ENCODE data around the gene TBXAS1.

GRCh38 chr7:139896831-139897230, 67.8 kb downstream of the TBXAS1 start:
- TF ChIP-seq, protein P1, sequence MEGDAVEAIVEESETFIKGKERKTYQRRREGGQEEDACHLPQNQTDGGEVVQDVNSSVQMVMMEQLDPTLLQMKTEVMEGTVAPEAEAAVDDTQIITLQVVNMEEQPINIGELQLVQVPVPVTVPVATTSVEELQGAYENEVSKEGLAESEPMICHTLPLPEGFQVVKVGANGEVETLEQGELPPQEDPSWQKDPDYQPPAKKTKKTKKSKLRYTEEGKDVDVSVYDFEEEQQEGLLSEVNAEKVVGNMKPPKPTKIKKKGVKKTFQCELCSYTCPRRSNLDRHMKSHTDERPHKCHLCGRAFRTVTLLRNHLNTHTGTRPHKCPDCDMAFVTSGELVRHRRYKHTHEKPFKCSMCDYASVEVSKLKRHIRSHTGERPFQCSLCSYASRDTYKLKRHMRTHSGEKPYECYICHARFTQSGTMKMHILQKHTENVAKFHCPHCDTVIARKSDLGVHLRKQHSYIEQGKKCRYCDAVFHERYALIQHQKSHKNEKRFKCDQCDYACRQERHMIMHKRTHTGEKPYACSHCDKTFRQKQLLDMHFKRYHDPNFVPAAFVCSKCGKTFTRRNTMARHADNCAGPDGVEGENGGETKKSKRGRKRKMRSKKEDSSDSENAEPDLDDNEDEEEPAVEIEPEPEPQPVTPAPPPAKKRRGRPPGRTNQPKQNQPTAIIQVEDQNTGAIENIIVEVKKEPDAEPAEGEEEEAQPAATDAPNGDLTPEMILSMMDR (conservative IDR thresholded peaks at IDR 0.05): no peak
- TF ChIP-seq ZFX (IDR thresholded peaks at IDR 0.05): no peak
